MG63 (cell line): ENCODE measurements around the gene FER1L5. TPM values are rescaled to one million over a fixed set of nuclear protein-coding genes. Genes with fewer than 3 reads are reported as not detected.

Experiments
- DNase-seq: peaks from one replicate; pipeline ENCODE4 v3.0.0-alpha.2; 2020
- H3K27me3 ChIP-seq: fragments of 250-450 bp; sonication (Bioruptor Pico); 2 replicates; pipeline ENCODE4 v1.5.1; 2020; ENCODE audit warnings: mild to moderate bottlenecking, moderate library complexity
- H3K36me3 ChIP-seq: fragments of 250-450 bp; sonication (Bioruptor Pico); 2 replicates; pipeline ENCODE4 v1.5.1; 2020; ENCODE audit warnings: mild to moderate bottlenecking, moderate library complexity
- H3K4me3 ChIP-seq: fragments of 250-450 bp; sonication (Bioruptor Pico); 2 replicates; pipeline ENCODE4 v1.5.1; 2020; ENCODE audit warnings: mild to moderate bottlenecking, moderate library complexity
- H3K9me3 ChIP-seq: fragments of 250-450 bp; sonication (Bioruptor Pico); 2 replicates; pipeline ENCODE4 v1.5.1; 2020; ENCODE audit warnings: mild to moderate bottlenecking, moderate library complexity
- total RNA-seq: library from RNA; depleted of rRNA; stranded (reverse); fragments of >200 nt; shearing (Covaris generic); gene quantifications from 2 replicates; pipeline ENCODE4 v1.2.3, GENCODE V29; 2014; ENCODE audit warnings: low replicate concordance; rRNA removed

The FER1L5 gene
- total RNA-seq, 1 experiment from 2014 or later: not detected

- Histone ChIP-seq H3K36me3 (peaks cover 6% of the 10 kb centered on the region), H3K9me3 (no peaks in the 10 kb centered on the region), H3K4me3 (peak within 1 kb of the TSS; percentile 72), H3K27me3 (no peaks in the 10 kb centered on the region)
- DNase-seq: peak; percentile 95
These were observed 97.3 kb downstream of the FER1L5 start, which contains the start of gene LMAN2L for GRCh38 chr2:96739633-96740428. Gene LMAN2L, minus strand, starts transcription at chr2:96740064. Its CDS starts 24 bp downstream, at chr2:96740040.

- Histone ChIP-seq H3K4me3 (no peak overlapping the region), H3K9me3 (no peaks in the 10 kb centered on the region), H3K27me3 (no peaks in the 10 kb centered on the region), H3K36me3 (no peaks in the 10 kb centered on the region)
- DNase-seq: no peak
These were observed 104.6 kb downstream of the FER1L5 start for GRCh38 chr2:96747061-96747617.

DNA sequence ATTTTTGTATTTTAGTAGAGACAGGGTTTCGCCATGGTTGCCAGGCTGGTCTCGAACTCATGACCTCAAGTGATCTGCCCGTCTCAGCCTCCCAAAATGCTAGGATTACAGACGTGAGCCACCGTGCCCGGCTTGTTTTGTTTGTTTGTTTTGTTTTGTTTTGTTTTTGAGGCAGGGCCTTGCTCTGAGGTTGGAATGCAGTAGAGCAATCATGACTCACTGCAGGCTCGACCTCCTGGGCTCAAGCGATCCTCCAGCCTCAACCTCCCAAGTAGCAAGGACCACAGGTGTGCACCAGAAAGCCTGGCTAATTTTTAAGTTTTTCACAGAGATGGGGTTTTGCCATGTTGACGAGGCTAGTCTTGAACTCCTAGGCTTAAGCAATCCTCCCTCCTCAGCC, 109.2 kb downstream of the FER1L5 start:
- H3K36me3 ChIP-seq: no peaks in the 10 kb centered on the region
- DNase-seq: no peak
- H3K4me3 ChIP-seq: no peak overlapping the region
- H3K9me3 ChIP-seq: no peaks in the 10 kb centered on the region
- H3K27me3 ChIP-seq: no peaks in the 10 kb centered on the region

- no peaks in the 10 kb centered on the region for H3K27me3 ChIP-seq
- no peak overlapping the region for H3K4me3 ChIP-seq
These were observed 111.2 kb downstream of the FER1L5 start for GRCh38 chr2:96753661-96754282.

GRCh38 chr2:96754317-96754716, 111.8 kb downstream of the FER1L5 start:
- DNase-seq: no peak
- H3K9me3 ChIP-seq: no peaks in the 10 kb centered on the region

More at GRCh38 chr2:96753661-96754282, 111.2 kb downstream of the FER1L5 start:
- H3K9me3 ChIP-seq: no peaks in the 10 kb centered on the region
- no peak for DNase-seq
- H3K36me3 ChIP-seq: no peaks in the 10 kb centered on the region

More at GRCh38 chr2:96754317-96754716, 111.8 kb downstream of the FER1L5 start:
- no peak overlapping the region for H3K4me3 ChIP-seq
- no peaks in the 10 kb centered on the region for H3K27me3 ChIP-seq
- no peaks in the 10 kb centered on the region for H3K36me3 ChIP-seq

Other genes with a start within 250 kb of the FER1L5 start
- gene NEURL3, start 137.4 kb upstream of the FER1L5 start, total RNA-seq: 1.0 TPM in 1 of 2 replicates, not detected in the other
- gene ARID5A, start 106.0 kb upstream of the FER1L5 start, total RNA-seq: 5.3 and 13.7 TPM in 2 replicates
- gene KANSL3, start 4.5 kb upstream of the FER1L5 start, total RNA-seq: 23.9 and 34.5 TPM in 2 replicates
- gene LMAN2L, start 97.3 kb downstream of the FER1L5 start, total RNA-seq: 28.5 and 32.0 TPM in 2 replicates
- gene CNNM4, start 118.1 kb downstream of the FER1L5 start, total RNA-seq: 1.8 and 3.9 TPM in 2 replicates
- 7.1 and 8.5 TPM in 2 replicates for gene CNNM3, start 173.5 kb downstream of the FER1L5 start, total RNA-seq
- 1.7 and 8.3 TPM in 2 replicates for gene ANKRD23, start 201.3 kb downstream of the FER1L5 start, total RNA-seq
- 9.2 and 14.1 TPM in 2 replicates for gene ANKRD39, start 215.3 kb downstream of the FER1L5 start, total RNA-seq
- 12.6 and 16.2 TPM in 2 replicates for gene SEMA4C, start 227.3 kb downstream of the FER1L5 start, total RNA-seq